Ishikawa (cell line): ENCODE data around the gene FAAP20.

Source experiments
- CEBPB ChIP-seq: IDR thresholded peaks from 2 replicates; pipeline ENCODE4 v1.6.1; 2012
- CREB1 ChIP-seq: IDR thresholded peaks from 2 replicates; pipeline ENCODE4 v1.6.1; 2012; ENCODE audit warnings: low read depth
- EGR1 ChIP-seq: IDR thresholded peaks from 2 replicates; pipeline ENCODE4 v1.6.1; 2012
- EP300 ChIP-seq: IDR thresholded peaks from 2 replicates; pipeline ENCODE4 v1.6.1; 2012; ENCODE audit warnings: borderline replicate concordance
- FOXM1 ChIP-seq: IDR thresholded peaks from 2 replicates; pipeline ENCODE4 v1.6.1; 2012; ENCODE audit warnings: low read depth, borderline replicate concordance
- NFIC ChIP-seq: IDR thresholded peaks from 2 replicates; pipeline ENCODE4 v1.6.1; 2012
- RAD21 ChIP-seq: IDR thresholded peaks from 2 replicates; pipeline ENCODE4 v1.6.1; 2012; ENCODE audit warnings: low read depth
- REST ChIP-seq: IDR thresholded peaks from 2 replicates; pipeline ENCODE4 v1.6.1; 2012; ENCODE audit warnings: low read depth, mild to moderate bottlenecking
- TAF1 ChIP-seq: IDR thresholded peaks from 2 replicates; pipeline ENCODE4 v1.6.1; 2012; ENCODE audit warnings: low read depth, mild to moderate bottlenecking
- TCF12 ChIP-seq: IDR thresholded peaks from 2 replicates; pipeline ENCODE4 v1.6.1; 2012; ENCODE audit warnings: low read depth
- TEAD4 ChIP-seq: IDR thresholded peaks from 2 replicates; pipeline ENCODE4 v1.6.1; 2012
- YY1 ChIP-seq: IDR thresholded peaks from 2 replicates; pipeline ENCODE4 v1.6.1; 2012; ENCODE audit warnings: low read depth
- ZBTB7A ChIP-seq: IDR thresholded peaks from 2 replicates; pipeline ENCODE4 v1.6.1; 2012; ENCODE audit warnings: low read depth
- TF ChIP-seq, protein P1 (sequence below): IDR thresholded peaks from 2 replicates; pipeline ENCODE4 v1.6.1; 2012
- TF ChIP-seq, protein P2 (sequence below): IDR thresholded peaks from 2 replicates; pipeline ENCODE4 v1.6.1; 2012

Gene FAAP20

GRCh38 chr1:2208309-2209239 is 14.0 kb upstream of the FAAP20 start:
- TF ChIP-seq EGR1 (no peak), TEAD4 (no peak), YY1 (no peak), NFIC (no peak), CEBPB (no peak), CREB1 (no peak)

DNA sequence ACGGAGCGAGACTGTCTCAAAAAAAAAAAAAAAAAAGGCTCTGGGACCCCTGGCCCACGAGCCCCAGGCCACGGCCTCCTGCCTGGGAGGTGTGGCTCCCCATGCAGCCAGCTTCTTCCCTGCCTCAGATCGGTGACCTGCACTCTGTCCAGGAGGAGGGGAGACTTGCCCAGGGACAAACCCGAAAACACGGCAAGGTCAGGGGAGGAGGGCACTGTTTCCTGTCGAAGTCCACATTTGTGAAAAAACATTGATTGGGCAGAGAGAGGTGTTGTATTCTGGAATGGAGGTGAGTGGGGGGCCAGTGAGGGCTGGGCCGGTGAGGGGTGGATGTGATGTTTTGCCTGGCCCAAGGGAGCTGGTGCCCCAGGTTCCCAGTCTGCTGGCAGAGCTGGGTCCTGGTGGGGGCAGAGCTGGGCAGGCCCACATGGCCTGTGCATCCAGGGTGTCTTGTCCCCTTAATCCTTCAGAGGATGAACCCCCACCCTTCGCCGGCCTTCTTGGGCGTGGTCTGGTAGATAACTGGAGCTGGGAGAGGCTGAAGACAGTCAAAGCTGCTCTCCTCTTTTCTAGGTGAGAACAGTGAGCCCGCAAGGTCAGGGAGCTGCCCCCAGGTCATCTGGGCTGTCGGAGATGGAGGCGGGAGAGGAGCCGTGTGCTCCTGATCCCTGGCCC is 12.4 kb upstream of the FAAP20 start:
- TF ChIP-seq CREB1 (no peak), RAD21 (no peak), TCF12 (no peak), CEBPB (no peak), EGR1 (no peak), EP300 (no peak), TEAD4 (no peak), REST (no peak), TAF1 (no peak), FOXM1 (no peak), ZBTB7A (no peak), YY1 (no peak), NFIC (no peak)
- TF ChIP-seq, protein P1, sequence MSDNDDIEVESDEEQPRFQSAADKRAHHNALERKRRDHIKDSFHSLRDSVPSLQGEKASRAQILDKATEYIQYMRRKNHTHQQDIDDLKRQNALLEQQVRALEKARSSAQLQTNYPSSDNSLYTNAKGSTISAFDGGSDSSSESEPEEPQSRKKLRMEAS, result no peak
- TF ChIP-seq, protein P2, sequence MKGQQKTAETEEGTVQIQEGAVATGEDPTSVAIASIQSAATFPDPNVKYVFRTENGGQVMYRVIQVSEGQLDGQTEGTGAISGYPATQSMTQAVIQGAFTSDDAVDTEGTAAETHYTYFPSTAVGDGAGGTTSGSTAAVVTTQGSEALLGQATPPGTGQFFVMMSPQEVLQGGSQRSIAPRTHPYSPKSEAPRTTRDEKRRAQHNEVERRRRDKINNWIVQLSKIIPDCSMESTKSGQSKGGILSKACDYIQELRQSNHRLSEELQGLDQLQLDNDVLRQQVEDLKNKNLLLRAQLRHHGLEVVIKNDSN, result no peak

GRCh38 chr1:2205191-2205952 is 10.8 kb upstream of the FAAP20 start:
- TF ChIP-seq EGR1 (0 out of 2 replicates have a peak, but pooled peaks have one; percentile 24), CREB1 (no peak), TAF1 (no peak; the same call in 1 of the 2 replicates), TEAD4 (no peak), TCF12 (0 out of 2 replicates have a peak, but pooled peaks have one; percentile 46)
- TF ChIP-seq, protein P1, result peak; percentile 74

DNA sequence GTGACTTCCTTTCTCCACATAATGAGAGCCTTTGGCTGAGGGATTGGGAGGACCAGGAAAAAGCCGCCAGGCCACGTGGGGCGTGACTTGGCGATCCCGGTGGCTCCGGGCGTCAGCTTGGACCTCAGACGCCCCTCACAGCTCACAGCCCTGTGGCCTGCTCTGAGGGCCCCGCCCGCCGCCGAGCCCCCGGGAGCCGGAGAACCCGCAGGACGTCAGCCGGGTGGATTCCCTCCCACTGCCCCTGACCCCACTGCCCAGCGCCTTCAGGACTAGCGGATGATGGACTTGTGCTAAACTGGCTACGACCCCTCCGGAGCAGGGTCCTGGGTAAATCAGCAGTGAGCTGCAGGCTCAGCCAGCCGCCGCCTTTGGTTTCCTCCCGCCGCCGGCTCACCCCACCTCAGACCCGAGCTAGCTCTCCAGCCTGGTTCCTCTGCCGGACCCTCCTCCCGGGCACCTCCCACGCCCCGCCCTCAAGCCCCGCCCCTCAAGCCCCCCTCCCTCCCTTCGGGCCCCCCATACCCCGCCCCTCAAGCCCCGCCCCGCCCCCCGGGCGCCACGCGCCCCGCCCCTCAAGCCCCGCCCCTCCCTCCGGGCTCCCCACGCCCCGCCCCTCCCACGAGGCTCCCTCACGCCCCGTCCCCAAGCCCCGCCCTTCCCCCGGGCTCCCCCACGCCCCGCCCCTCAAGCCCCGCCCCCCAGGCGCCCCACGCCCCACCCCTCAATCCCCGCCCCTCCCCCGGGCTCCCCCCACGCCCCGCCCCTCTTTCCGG is 10.0 kb upstream of the FAAP20 start:
- TF ChIP-seq EGR1 (no peak), ZBTB7A (peak; percentile 56; the same call in 1 of the 2 replicates), CREB1 (no peak), REST (no peak), TCF12 (no peak), YY1 (no peak), NFIC (no peak), CEBPB (no peak), TEAD4 (no peak), FOXM1 (no peak), TAF1 (0 out of 2 replicates have a peak, but pooled peaks have one; percentile 41), EP300 (no peak), RAD21 (no peak)
- TF ChIP-seq, protein P1, result no peak; the same call in 1 of the 2 replicates
- TF ChIP-seq, protein P2, result peak; percentile 44
